ENCODE measurements around the gene EPB41L4A.

The EPB41L4A gene

GRCh38 chr5:112419986-112420864 lies 1.1 kb upstream of the EPB41L4A start:
- peaks cover 11% of the 10 kb centered on the region for H3K4me1 ChIP-seq (ENCODE audit: low read depth, poor library complexity, severe bottlenecking)
- peak overlapping the region; percentile 77 for H2AFZ ChIP-seq (ENCODE audit: low read depth)
- H3K79me2 ChIP-seq (ENCODE audit: insufficient read depth, low read depth), result no peaks in the 10 kb centered on the region
- H3K4me2 ChIP-seq, result peak overlapping the region; percentile 77
- H3K9ac ChIP-seq, result peak overlapping the region; percentile 16; the same call in 1 of the 2 replicates
- peak; percentile 77 for TF ChIP-seq CTCF (conservative IDR thresholded peaks at IDR 0.05; ENCODE audit: low read depth, low read length)
- no peaks in the 10 kb centered on the region; the same call in 1 of the 2 replicates for H3K27me3 ChIP-seq (ENCODE audit: insufficient read depth, low read depth)
- H3K36me3 ChIP-seq (ENCODE audit: insufficient read depth), result no peaks in the 10 kb centered on the region
- H3K27ac ChIP-seq, result no peak overlapping the region
- H4K20me1 ChIP-seq (ENCODE audit: insufficient read depth), result no peaks in the 10 kb centered on the region
- H3K4me3 ChIP-seq (IDR thresholded peaks at IDR 0.05; ENCODE audit: insufficient read depth, low read depth, low read length), result peak overlapping the region; percentile 11

GRCh38 chr5:112418659-112419163 lies 366 bp downstream of the EPB41L4A start:
- Histone ChIP-seq H3K36me3 (ENCODE audit: insufficient read depth) (no peaks in the 10 kb centered on the region), H3K9ac (peak overlapping the region; percentile 19; the same call in 1 of the 2 replicates), H4K20me1 (ENCODE audit: insufficient read depth) (no peaks in the 10 kb centered on the region), H3K4me1 (ENCODE audit: low read depth, poor library complexity, severe bottlenecking) (peaks cover 18% of the 10 kb centered on the region), H3K27me3 (ENCODE audit: insufficient read depth, low read depth) (no peaks in the 10 kb centered on the region; the same call in 1 of the 2 replicates), H2AFZ (ENCODE audit: low read depth) (peak overlapping the region; percentile 77), H3K4me3 (IDR thresholded peaks at IDR 0.05; ENCODE audit: insufficient read depth, low read depth, low read length) (peak overlapping the region; percentile 37), H3K79me2 (ENCODE audit: insufficient read depth, low read depth) (no peaks in the 10 kb centered on the region), H3K4me2 (peak overlapping the region; percentile 77), H3K27ac (no peak overlapping the region)
- TF ChIP-seq CTCF (conservative IDR thresholded peaks at IDR 0.05; ENCODE audit: low read depth, low read length), result no peak

- Histone ChIP-seq H3K9ac (no peak overlapping the region; the same call in 1 of the 2 replicates), H2AFZ (ENCODE audit: low read depth) (peak overlapping the region; percentile 77)
- TF ChIP-seq CTCF (conservative IDR thresholded peaks at IDR 0.05; ENCODE audit: low read depth, low read length), result no peak
These were observed 982 bp downstream of the EPB41L4A start for GRCh38 chr5:112417931-112418658.

GRCh38 chr5:112415552-112415951 lies 3.5 kb downstream of the EPB41L4A start:
- no peak for TF ChIP-seq CTCF (conservative IDR thresholded peaks at IDR 0.05; ENCODE audit: low read depth, low read length)
- Histone ChIP-seq H4K20me1 (ENCODE audit: insufficient read depth) (no peaks in the 10 kb centered on the region), H3K4me1 (ENCODE audit: low read depth, poor library complexity, severe bottlenecking) (peaks cover 32% of the 10 kb centered on the region), H3K4me2 (no peak overlapping the region), H3K36me3 (ENCODE audit: insufficient read depth) (no peaks in the 10 kb centered on the region), H3K27me3 (ENCODE audit: insufficient read depth, low read depth) (no peaks in the 10 kb centered on the region; the same call in 1 of the 2 replicates), H3K4me3 (IDR thresholded peaks at IDR 0.05; ENCODE audit: insufficient read depth, low read depth, low read length) (no peak overlapping the region), H3K9ac (no peak overlapping the region), H3K79me2 (ENCODE audit: insufficient read depth, low read depth) (no peaks in the 10 kb centered on the region), H3K27ac (no peak overlapping the region), H2AFZ (ENCODE audit: low read depth) (no peak overlapping the region)

More at GRCh38 chr5:112417931-112418658, 982 bp downstream of the EPB41L4A start:
- no peaks in the 10 kb centered on the region for H4K20me1 ChIP-seq (ENCODE audit: insufficient read depth)
- H3K4me2 ChIP-seq, result peak overlapping the region; percentile 77
- peak overlapping the region; percentile 37 for H3K4me3 ChIP-seq (IDR thresholded peaks at IDR 0.05; ENCODE audit: insufficient read depth, low read depth, low read length)
- peaks cover 23% of the 10 kb centered on the region for H3K4me1 ChIP-seq (ENCODE audit: low read depth, poor library complexity, severe bottlenecking)
- H3K36me3 ChIP-seq (ENCODE audit: insufficient read depth), result no peaks in the 10 kb centered on the region
- no peak overlapping the region for H3K27ac ChIP-seq
- no peaks in the 10 kb centered on the region; the same call in 1 of the 2 replicates for H3K27me3 ChIP-seq (ENCODE audit: insufficient read depth, low read depth)
- H3K79me2 ChIP-seq (ENCODE audit: insufficient read depth, low read depth), result no peaks in the 10 kb centered on the region

All from KMS-11 (cell line).